Activated gamma-delta T cell (primary cell): ENCODE data around the gene ADAM22.

ENCODE experiments used
- DNase-seq: peaks from one replicate; lab custom pipeline; 2025; lab: John Stamatoyannopoulos, UW

Gene ADAM22

DNA sequence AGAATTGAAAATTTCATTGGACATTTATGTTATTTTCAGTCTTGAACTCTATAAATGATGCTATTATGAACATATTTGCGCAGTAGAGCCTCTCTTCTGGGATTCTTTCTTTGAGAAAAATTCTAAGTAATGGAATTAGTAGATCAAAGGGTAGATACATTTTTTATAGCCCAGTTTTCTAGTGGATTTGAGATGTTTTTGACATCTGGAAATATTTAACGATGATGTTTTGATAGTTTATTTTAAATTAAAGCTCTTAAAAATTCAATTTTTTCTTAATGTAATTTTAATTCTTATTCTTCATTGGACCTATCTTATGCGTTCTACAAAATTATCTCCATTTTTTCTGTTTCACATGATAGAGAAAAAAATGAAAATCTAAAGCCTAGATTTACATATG, 103.0 kb downstream of the ADAM22 start:
- no peak for DNase-seq

DNA sequence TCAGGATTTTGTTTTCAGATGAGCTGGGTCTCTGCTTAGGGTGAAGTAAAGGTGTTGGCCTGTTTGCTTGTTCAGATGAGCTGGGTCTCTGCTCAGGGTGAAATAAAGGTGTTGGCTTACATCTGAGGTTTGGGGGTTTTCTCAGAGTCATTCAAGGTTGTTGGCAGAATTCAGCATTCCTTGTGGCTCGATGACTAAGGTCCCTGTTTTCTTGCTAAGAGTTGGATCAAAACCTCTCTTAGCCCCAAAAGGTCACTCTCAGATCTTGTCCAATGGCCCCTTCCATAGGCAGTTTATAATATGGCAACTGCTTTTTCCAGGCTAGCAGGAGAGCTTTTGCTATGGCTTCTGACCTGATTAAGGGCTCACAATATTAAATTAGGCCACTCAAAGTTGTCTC, 106.6 kb downstream of the ADAM22 start:
- no peak for DNase-seq

DNA sequence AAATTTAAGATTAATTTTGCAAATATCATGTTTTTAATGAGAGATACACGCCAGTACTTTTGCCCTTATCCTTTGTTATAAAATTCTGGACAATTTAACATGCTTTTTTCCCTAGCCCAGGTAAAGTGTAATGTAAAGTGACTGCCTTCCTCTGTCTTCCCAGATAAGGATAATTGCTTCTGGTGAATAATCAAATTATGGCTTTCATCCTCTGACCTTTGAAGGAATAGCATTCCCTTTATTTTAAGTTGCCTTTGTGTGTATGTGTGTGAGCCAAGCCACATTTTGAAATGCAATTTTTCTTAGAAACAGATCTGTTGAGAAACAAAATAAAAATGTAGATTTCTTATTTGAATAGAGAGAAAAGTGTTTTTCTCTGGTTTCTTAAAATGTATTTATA, 107.5 kb downstream of the ADAM22 start:
- no peak for DNase-seq

DNA sequence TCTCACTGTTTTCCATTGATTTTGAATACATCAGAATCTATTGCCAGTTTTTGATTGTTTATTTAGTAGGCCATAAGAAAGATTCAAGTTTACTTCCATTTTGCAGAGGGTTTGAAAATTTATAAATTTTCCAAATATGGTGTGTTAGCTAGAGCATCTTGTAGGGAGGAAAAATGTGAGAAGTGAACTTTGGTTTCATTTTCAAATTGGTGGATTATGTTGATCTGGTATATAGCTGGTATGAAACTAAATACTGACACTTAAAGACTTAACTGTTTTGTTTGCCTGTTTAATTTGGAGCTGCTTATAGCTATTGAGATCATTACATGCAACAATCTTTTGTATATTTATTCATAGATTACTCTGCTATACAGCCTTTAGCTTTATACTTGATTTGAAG, 108.1 kb downstream of the ADAM22 start:
- DNase-seq = no peak

DNA sequence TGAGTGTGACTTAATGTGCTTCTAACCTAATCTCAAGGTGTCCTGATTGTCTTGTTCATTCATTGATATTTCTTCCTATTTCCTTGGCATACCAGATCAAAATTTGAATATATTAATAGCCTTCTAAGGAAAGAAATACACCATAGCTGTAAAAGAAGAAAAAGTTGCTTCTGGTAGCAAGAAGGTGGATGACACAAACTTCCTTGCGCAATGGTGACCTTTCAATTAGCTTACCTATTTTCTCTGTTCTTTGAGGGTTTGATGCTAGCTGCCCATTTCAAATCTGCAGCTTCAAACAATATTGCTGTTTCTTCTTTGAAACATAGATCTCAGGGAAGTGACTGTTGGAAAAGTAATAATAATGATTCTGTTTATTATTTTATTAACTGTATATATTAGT, 108.8 kb downstream of the ADAM22 start:
- DNase-seq = no peak

DNA sequence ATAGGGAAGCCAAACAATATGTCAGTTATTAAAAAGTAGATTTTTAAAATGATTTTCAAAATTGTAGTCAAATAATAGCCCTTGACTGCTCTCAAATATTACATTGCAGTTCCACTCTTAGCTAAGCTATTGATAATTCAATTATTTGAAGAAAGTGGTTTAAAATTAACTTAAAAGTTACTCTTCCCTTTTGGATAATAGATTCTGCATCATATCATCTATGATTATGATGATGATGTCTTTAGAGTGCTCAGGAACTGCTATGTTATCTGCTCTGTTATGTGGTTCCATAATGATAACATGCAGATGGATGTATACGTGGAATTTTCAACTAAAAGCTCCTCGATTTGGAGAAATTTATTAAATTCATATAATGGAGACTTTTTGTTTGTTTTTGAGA, 110.0 kb downstream of the ADAM22 start:
- DNase-seq = no peak

DNA sequence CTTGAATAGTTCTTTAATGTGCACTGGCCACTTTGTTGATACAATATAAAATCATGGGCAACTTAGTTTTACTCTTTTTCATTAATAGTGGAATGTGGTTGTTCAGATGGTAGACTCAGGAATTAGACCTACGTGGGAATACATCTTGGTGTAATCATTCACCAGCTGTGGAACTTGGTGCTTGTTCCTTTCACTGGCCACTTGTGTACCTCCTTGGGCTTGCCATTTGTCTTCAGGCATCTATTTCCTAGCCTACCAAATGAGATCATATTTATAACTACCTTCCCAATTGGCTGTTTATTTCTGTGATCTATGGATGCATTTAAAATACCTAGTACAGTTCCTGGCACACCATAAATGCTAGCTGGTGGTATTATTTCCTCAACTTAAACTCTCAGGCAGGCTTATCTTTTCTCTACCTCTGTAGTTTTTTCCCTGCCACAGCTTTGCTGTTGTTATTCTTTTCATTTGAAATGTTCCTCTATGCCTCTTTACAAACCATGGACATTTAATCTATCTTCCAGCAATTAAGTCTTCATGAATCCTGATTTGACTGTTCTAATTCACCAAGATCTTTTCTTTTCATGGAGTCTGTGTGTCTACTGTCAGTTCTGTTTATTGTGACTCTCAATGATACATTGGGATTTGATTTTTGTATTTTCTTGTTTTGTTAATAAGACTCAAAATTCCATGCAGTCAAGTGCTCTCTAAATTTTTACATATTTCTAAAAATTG, 113.0 kb downstream of the ADAM22 start:
- no peak for DNase-seq

DNA sequence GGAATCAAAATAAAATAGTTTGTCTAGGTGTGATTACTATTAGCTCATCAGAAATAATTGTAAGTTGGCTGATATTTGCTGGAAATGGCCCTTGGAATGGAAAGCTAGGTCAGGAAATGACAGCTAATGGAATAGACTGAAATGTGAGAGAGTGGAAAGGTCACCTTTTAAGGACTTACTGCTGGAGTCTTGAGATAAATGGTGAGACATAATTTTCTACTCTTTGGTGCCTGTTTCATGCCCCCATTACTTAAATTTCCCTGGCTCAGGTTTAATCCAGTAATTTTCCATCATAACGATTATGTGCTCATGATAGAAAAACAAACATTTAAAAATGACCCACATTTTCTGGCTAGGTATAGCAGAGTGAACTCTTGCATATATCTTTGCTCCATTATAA, 123.6 kb downstream of the ADAM22 start:
- no peak for DNase-seq

DNA sequence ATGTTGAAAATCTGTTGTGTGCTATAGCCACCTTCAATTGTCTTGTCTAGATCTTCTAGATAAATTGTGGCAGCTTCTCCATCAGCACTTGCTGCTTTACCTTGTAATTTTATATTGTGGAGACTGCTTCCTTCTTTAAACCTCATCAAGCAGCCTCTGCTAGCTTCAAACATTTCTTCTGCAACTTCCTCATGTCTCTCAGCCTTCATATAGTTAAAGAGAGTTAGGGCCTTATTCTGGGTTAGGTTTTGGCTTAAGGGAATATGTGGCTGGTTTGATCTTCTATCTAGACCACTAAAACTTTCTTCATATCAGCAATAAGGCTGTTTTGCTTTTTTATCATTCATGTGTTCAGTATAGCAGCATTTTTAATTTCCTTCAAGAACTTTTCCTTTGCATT, 128.2 kb downstream of the ADAM22 start:
- DNase-seq = no peak

DNA sequence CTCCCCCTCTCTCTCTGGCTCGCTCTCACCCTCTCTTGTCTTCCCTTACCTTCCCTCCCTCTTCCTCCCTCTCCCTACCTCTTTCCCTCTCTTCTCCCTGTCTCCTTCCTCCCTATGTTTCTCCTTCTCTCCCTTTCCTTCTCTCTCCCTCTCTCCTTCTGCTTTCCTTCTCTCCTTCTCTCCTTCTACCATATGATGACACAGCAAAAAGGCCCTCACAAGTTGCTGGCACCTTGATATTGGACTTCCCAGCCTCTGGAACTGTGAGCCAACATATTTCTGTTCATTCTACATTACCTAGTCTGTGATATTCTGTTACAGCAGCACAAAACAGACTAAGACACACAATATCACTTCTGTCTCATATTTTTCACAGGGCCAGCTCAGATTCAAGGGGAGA, 135.0 kb downstream of the ADAM22 start:
- DNase-seq = no peak

DNA sequence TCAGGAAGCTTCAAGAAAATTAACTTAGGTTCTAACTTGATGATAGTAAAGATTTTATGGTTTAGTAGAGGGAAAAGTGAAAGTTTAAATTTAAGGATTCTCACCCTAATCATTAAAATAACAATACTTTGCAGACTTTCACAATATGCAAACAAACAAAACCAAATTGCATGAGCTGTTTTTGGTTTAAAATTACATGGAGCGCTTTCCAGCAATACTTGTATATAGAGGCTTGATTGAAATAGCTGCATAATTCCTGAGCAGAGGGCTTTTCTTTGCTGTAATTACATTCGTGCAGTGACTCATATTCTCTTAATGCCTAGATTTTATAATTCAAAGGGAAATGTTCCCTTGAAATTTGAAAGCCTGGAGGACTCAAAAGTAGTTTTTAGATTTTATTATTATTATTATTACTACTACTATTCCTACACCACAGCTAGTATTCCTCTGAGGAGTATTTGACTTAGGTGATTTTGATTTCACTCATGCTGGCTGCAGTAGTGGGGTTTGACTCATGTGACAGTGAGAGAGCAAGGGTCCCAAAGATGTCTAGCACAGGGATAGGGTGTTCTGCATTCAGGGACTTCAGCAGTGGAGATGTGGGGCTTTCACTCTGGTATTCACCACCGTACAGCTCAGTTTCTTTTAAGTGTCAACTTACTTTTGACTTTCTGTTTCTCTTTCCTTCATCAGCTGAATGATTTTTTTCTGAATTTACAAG, 138.1 kb downstream of the ADAM22 start:
- no peak for DNase-seq

DNA sequence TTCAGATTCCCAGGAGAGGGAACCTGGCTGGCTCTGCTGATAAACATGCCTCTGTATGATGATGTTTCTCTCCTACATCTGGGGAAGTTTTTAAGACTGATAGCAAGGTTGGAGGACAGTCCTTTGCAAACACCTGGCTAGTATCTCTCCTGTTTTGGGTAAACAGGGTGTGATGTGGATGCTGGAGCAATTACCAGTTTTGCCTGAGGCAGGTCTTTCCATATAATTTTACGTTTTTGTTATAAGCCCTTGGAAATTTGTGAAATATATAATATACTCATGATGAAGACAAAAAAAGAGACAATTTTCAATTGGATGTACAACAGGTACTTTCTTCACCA, 138.6 kb downstream of the ADAM22 start:
- no peak for DNase-seq

DNA sequence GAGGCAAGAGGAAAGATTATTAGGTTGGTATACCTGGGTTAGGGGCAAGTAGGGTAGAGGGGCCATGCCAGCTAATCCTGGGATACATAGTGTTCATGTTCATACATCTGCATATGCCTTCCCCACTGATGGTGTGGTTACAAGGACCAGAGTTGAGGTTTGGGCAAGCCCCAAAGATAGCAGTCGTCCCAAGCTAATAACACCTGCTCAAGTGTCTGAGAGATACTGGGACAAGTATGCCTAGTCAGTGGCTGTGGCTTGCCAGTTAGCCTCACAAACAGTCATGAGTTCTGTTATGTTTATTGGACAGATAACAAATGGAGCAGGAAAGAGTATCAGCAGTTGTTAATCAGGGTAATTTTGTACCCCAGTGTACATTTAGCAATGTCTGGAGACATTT, 139.6 kb downstream of the ADAM22 start:
- DNase-seq = no peak

DNA sequence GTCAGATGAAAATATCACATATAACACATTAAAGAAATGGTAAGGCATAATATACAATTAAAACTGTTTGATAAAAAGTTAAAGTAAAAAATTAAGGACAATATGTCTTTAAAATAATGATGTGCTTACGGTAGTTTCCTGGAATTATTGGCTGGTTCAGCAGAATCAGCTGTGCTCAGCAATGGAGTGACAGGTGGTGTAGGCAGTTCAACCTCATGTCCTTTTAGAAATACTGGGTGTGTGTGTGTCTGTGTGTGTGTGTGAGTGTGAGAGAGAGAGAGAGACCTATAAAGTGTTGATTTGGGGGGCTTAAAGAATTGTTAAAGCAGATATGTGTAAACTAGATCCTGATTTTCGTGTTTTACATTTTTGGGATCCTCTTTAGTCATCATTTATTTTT, 141.2 kb downstream of the ADAM22 start:
- no peak for DNase-seq

DNA sequence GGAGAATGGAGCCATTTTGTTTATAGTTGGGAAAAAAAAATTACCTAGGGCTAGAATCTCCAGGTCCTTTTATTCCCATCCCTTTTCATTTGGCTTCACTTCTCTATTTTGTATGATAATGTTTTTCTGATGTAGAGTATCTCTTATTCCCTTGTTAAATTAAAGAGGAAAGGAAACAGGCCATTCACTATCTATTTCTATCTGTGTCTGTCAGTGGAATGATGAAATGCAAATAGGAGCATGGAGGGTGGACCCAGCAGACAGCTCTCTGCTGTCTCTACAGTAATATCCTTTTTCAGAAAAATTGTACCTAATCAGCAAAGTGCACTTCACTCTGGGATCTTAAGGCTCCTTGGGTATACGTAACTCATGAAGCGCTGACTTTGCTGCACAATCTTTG, 149.8 kb downstream of the ADAM22 start:
- no peak for DNase-seq

DNA sequence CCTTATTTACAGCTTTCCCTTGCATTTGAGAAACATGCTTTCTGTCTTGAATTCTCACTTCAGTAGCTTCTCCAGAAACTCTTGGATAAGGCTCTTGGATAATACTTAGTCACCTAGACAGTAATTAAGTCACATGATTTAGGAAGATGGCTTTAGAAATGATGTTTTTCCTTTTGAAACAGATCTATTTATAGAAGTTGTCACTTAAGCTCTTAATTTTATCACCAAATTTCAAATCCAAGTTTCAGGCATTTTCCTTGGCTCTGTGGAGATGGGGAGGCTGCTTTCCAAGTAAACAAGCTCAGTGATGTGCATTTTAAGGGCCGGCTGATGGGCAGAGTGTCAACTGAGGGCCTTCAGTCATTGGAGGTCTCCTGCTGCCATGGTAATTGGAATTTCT, 155.5 kb downstream of the ADAM22 start:
- no peak for DNase-seq

DNA sequence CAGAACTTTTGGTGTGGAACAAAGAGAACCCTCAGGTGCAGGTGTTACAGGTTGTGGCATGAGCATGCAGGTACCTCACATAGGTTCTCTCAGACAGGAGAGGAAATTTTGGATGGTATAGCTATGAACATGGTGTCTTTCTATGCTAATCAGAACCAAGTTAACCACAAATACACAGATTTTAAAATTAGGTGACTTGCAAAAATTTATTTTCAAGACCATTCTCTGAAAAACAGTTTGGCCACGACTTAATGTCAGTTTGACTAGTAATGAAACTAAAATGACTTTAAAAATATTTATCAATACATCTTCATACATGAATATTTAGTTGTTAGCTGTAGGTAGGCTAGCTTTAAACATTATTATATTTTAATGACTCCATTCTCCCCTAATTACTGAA, 156.2 kb downstream of the ADAM22 start:
- DNase-seq = no peak

DNA sequence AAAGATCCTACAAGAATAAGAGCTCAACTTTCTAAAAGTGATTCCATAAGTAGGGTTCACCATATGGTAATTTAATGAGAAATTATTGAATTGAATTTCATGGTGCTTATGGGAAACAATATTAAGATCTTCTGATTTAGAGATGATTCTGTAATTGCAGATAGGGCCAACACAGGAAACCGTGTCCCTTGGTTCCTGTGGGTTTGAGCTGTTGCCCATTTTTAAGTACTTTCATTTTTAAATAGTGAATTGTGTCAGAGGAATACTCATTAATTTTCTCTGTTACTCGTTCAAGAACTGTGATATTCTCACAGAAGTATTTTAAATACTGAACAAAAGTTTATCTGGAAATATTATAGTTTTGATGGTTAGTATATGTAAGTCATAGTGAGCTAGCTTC, 156.6 kb downstream of the ADAM22 start:
- no peak for DNase-seq

DNA sequence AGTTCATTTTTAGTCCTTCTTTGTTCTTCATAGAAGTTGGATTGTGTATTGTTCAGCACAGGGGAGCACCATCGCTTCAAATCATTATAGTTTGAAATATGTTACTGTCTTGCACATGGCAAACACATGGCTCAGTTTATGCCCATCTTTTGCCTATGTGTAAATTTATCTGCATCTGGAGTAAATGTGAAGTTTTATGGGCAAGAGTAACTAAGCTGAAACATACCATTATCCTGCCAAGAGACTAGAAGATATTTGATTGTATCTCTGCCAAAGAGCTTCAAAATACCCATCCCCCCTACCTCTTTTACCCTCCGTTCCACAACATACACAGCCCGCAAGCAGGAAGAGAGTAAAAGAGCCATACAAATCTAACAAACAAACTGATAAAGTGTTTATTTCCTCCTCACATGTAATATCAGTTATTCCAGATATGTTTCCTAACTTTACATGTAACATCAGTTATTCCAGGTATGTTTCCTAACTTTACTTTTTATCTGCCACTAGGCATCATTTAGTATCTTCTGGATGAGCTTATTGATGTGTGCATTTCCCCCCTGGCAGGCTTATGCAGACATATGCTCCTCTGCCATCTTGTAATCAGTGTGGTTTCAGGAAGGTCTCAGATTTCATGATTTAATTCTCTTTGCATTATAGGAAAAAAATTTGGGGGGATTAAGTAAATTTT, 158.1 kb downstream of the ADAM22 start:
- no peak for DNase-seq

DNA sequence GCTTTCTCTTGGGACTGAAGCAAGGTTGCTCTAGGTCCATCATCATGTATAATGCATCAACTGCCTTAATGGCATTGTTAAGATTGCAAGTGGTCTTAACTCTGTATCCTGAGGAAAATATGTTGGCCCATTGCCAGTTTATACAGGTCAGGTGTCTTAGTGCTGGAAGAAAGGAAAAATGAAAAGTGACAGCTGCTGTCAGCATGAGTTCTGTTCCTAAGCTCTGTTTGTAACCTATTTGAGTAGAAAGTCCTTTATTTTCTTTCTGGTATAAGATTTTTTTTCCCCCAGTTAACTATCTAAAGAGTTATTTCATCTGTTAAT, 158.6 kb downstream of the ADAM22 start:
- DNase-seq = no peak

DNA sequence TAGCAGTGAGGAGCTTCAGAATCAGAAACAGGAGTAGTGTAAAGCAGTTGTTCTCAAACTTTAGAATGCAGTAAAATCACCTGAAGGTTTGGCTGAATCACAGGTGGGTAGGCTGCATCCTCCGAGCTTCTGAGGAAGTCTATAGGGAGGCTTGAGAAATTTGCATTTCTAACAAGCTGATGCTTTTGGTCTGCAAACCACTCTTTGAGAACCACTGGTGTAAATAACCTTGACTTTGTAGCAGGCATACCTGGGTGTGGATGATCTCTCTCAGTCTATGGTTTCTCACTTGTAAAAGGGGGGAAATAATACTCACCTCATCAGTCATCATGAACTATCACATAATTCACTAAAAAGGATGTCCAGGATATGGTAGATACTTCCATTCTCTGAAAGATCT, 167.7 kb downstream of the ADAM22 start:
- DNase-seq = no peak

DNA sequence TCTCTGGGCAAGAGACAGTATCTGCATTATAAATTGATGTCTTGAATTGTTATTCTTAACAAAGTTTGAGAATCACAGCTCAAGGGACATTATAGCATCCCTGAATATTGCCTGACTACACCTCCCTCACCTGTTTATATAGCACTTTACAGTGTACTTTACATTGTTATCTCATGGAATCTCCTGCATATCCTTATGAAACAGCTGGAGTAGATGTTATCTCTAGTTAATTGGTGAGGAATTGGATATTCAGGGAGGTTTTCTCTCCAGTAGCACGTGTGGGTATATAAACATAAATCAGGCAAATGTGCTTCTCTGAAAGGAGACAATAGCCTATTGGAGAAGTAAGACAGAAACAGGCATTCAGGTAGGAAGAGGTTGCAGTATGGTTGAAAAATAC, 168.6 kb downstream of the ADAM22 start:
- DNase-seq = no peak

DNA sequence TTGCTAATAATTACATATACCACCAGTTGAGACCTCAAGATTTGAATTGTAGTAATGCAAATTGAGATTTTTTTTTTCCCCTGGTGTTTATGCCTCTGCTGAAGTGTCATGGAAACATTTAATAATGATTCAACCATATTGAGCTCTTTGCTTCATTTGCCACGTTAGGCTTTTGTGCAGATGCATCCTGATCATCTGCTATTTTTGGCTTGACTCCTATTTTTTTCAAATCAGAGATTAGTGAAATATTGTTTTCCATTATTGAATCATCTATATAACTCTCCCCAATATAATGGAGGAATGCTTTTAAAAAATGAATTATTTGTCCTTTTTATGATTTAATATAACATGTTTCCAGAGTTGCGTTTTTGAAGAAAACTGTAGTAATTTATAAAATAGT, 170.7 kb downstream of the ADAM22 start:
- DNase-seq = no peak

DNA sequence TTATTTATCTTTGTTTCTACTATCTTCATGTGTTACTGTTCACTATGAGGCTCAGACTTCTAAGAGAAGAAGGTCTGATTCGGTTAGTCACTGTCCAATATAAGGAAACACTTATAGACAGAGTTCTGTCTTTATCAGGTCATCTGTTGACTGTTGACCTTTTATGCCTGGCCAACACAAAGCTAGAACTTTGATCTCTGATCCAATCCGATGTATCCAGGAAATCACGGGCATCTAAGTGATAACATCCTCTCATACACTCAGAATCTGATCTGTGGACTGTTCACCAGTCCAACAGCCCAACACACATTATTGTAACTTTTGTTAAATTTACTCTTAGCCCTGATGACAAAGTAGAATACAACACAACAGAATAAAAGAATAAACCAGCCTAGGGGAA, 171.2 kb downstream of the ADAM22 start:
- DNase-seq = no peak
